Trophoblast cell (in vitro differentiated cells and primary cell): ENCODE results near the gene CRAMP1.

Experiments
- DNase-seq, 2 donors: peaks; one replicate each; pipeline ENCODE4 v3.0.0-alpha.2; 2016
- H2AFZ ChIP-seq: 2 replicates; pipeline ENCODE4 v1.6.1; 2013; ENCODE audit warnings: low read length, moderate library complexity, mild to moderate bottlenecking; ENCODE audit not compliant: insufficient read depth, poor library complexity
- H2AK5ac ChIP-seq: 2 replicates; pipeline ENCODE4 v1.6.1; 2013; ENCODE audit warnings: mild to moderate bottlenecking, low read length
- H2BK120ac ChIP-seq: 2 replicates; pipeline ENCODE4 v1.6.1; 2013; ENCODE audit warnings: low read length, mild to moderate bottlenecking, moderate library complexity; ENCODE audit not compliant: insufficient read depth, poor library complexity
- H2BK12ac ChIP-seq: 2 replicates; pipeline ENCODE4 v1.6.1; 2013; ENCODE audit warnings: mild to moderate bottlenecking, low read length, moderate library complexity
- H2BK5ac ChIP-seq: 2 replicates; pipeline ENCODE4 v1.6.1; 2013; ENCODE audit warnings: low read length, low read depth, moderate library complexity, mild to moderate bottlenecking; ENCODE audit not compliant: poor library complexity
- H3K14ac ChIP-seq: 2 replicates; pipeline ENCODE4 v1.6.1; 2013; ENCODE audit warnings: mild to moderate bottlenecking, low read length
- H3K18ac ChIP-seq: 2 replicates; pipeline ENCODE4 v1.6.1; 2013; ENCODE audit warnings: mild to moderate bottlenecking, low read length
- H3K23ac ChIP-seq: 2 replicates; pipeline ENCODE4 v1.6.1; 2013; ENCODE audit warnings: low read length
- H3K27ac ChIP-seq: 2 replicates; pipeline ENCODE4 v1.5.1; 2013; ENCODE audit warnings: low read depth, mild to moderate bottlenecking, inconsistent platforms, low read length, moderate library complexity
- H3K27me3 ChIP-seq: 2 replicates; pipeline ENCODE4 v1.6.1; 2013; ENCODE audit warnings: inconsistent platforms, mild to moderate bottlenecking, low read length, moderate library complexity; ENCODE audit not compliant: insufficient read depth
- H3K36me3 ChIP-seq, 2 experiments: 1 replicate in 1 of 2; 2 replicates in 1 of 2; pipeline ENCODE4 v1.6.1; 2013; ENCODE audit warnings: low read length in 2 of 2, mild to moderate bottlenecking in 2 of 2, moderate library complexity in 1 of 2; ENCODE audit not compliant: insufficient read depth in 2 of 2, control insufficient read depth in 1 of 2
- H3K4ac ChIP-seq: 2 replicates; pipeline ENCODE4 v1.6.1; 2013; ENCODE audit warnings: low read depth, mild to moderate bottlenecking, low read length, moderate library complexity
- H3K4me1 ChIP-seq, 2 experiments: 1 replicate in 1 of 2; 2 replicates in 1 of 2; pipeline ENCODE4 v1.6.1; 2013; ENCODE audit warnings: low read length in 2 of 2, mild to moderate bottlenecking in 2 of 2, moderate library complexity in 1 of 2; ENCODE audit not compliant: insufficient read depth in 2 of 2, control insufficient read depth in 1 of 2
- H3K4me2 ChIP-seq: 2 replicates; pipeline ENCODE4 v1.6.1; 2013; ENCODE audit warnings: inconsistent platforms, mild to moderate bottlenecking, low read length, moderate library complexity
- H3K4me3 ChIP-seq: 2 replicates; pipeline ENCODE4 v1.5.1; 2013; ENCODE audit warnings: mild to moderate bottlenecking, low read depth, low read length, inconsistent platforms
- H3K79me1 ChIP-seq: one replicate; pipeline ENCODE4 v1.6.1; 2013; ENCODE audit warnings: low read length
- H3K79me2 ChIP-seq: 2 replicates; pipeline ENCODE4 v1.6.1; 2013; ENCODE audit warnings: low read length, mild to moderate bottlenecking; ENCODE audit not compliant: control insufficient read depth, insufficient read depth, poor library complexity
- H3K9ac ChIP-seq: 2 replicates; pipeline ENCODE4 v1.6.1; 2013; ENCODE audit warnings: mild to moderate bottlenecking, low read length
- H3K9me3 ChIP-seq: 2 replicates; pipeline ENCODE4 v1.6.1; 2013; ENCODE audit warnings: low read depth, mild to moderate bottlenecking, control low read depth, inconsistent platforms, low read length; ENCODE audit not compliant: insufficient read depth
- H4K12ac ChIP-seq: 2 replicates; pipeline ENCODE4 v1.6.1; 2013; ENCODE audit warnings: low read depth, mild to moderate bottlenecking, low read length, moderate library complexity
- H4K8ac ChIP-seq: 2 replicates; pipeline ENCODE4 v1.6.1; 2013; ENCODE audit warnings: low read depth, mild to moderate bottlenecking, low read length, moderate library complexity
- H4K91ac ChIP-seq: one replicate; pipeline ENCODE4 v1.6.1; 2013; ENCODE audit warnings: low read depth, mild to moderate bottlenecking, low read length, moderate library complexity
- WGBS: extraction: QIAGEN DNeasy Blood & Tissue Kit; methylation state at CpG from one replicate; pipeline ENCODE4 v1.1.7; 2013; ENCODE audit warnings: missing lambda C conversion rate; ENCODE audit not compliant: insufficient read length, insufficient coverage; ENCODE audit errors: extremely low coverage; 5-methylcytosine and 5-hydroxymethylcytosine counted together

The CRAMP1 gene

DNA sequence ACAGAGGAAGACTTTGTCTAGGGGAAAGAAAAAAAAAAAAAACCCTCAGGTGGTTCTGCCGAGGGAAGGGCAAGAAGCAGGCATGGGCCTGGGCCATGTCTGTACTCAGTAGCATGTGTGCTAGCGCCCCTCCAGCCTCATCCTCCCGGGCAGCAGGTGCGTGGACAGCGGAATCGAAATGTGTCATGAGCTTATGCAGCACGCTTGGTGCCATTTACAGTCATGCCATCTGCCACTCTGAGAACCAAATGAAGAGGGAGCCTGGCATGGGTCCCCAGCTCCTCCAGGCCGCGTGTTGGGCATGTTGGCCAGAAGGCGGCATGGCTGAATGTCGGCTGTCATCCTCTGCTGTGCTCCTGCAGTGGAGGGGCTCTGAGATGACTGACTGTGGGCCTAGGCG, 31.4 kb downstream of the CRAMP1 start:
- H3K4me3 ChIP-seq, result no peak overlapping the region
- no peak overlapping the region for H4K8ac ChIP-seq
- peaks cover 0 to 2% of the 10 kb centered on the region in 2 experiments for H3K4me1 ChIP-seq
- no peak overlapping the region for H3K23ac ChIP-seq
- no peaks in the 10 kb centered on the region for H3K79me1 ChIP-seq
- H2AFZ ChIP-seq, result no peak overlapping the region
- no peak overlapping the region for H3K4ac ChIP-seq
- no peak overlapping the region for H3K14ac ChIP-seq
- H2BK12ac ChIP-seq, result no peak overlapping the region
- no peak overlapping the region for H4K91ac ChIP-seq
- no peaks in the 10 kb centered on the region for H3K79me2 ChIP-seq
- peaks cover 2% of the 10 kb centered on the region for H3K9me3 ChIP-seq
- H3K9ac ChIP-seq, result no peak overlapping the region
- H2AK5ac ChIP-seq, result no peak overlapping the region
- no peak overlapping the region for H2BK120ac ChIP-seq
- no peak overlapping the region for H4K12ac ChIP-seq
- H3K27ac ChIP-seq, result no peak overlapping the region
- H3K18ac ChIP-seq, result no peak overlapping the region
- WGBS, result no CpG with 5 or more reads among the region's 12 CpGs
- peaks cover 46 to 70% of the 10 kb centered on the region in 2 experiments for H3K36me3 ChIP-seq
- H3K27me3 ChIP-seq, result no peaks in the 10 kb centered on the region
- no peak overlapping the region for H3K4me2 ChIP-seq
- H2BK5ac ChIP-seq, result no peak overlapping the region
- no peak for DNase-seq

GRCh38 chr16:1645914-1646525, 33.9 kb downstream of the CRAMP1 start:
- WGBS, result no CpG with 5 or more reads among the region's 13 CpGs
- H3K4me1 ChIP-seq, result peaks cover 0 to 2% of the 10 kb centered on the region in 2 experiments
- no peak overlapping the region for H3K4me3 ChIP-seq
- no peak overlapping the region for H3K23ac ChIP-seq
- no peak overlapping the region for H4K91ac ChIP-seq
- H3K4me2 ChIP-seq, result no peak overlapping the region
- H2AFZ ChIP-seq, result no peak overlapping the region
- H3K9ac ChIP-seq, result no peak overlapping the region
- no peak overlapping the region for H3K27ac ChIP-seq
- no peak overlapping the region for H3K18ac ChIP-seq
- H2BK120ac ChIP-seq, result no peak overlapping the region
- H3K27me3 ChIP-seq, result no peaks in the 10 kb centered on the region
- peaks cover 2% of the 10 kb centered on the region for H3K9me3 ChIP-seq
- no peaks in the 10 kb centered on the region for H3K79me2 ChIP-seq
- no peak overlapping the region for H3K14ac ChIP-seq
- H4K8ac ChIP-seq, result no peak overlapping the region
- no peaks in the 10 kb centered on the region for H3K79me1 ChIP-seq
- no peak overlapping the region for H2AK5ac ChIP-seq
- peaks cover 40 to 56% of the 10 kb centered on the region in 2 experiments for H3K36me3 ChIP-seq
- no peak overlapping the region for H4K12ac ChIP-seq
- H3K4ac ChIP-seq, result no peak overlapping the region
- DNase-seq, result peak; percentile 11 to 27
- no peak overlapping the region for H2BK12ac ChIP-seq
- no peak overlapping the region for H2BK5ac ChIP-seq

- H4K8ac ChIP-seq, result no peak overlapping the region
- peaks cover 38 to 56% of the 10 kb centered on the region in 2 experiments for H3K36me3 ChIP-seq
- H3K9me3 ChIP-seq, result peaks cover 6% of the 10 kb centered on the region
- WGBS, result no CpG with 5 or more reads among the region's 13 CpGs
- no peak for DNase-seq
- no peak overlapping the region for H3K4me2 ChIP-seq
- no peak overlapping the region for H4K12ac ChIP-seq
- no peaks in the 10 kb centered on the region for H3K79me1 ChIP-seq
- H3K4me3 ChIP-seq, result no peak overlapping the region
- no peak overlapping the region for H2BK12ac ChIP-seq
- no peak overlapping the region for H3K4ac ChIP-seq
- H4K91ac ChIP-seq, result no peak overlapping the region
- no peak overlapping the region for H3K14ac ChIP-seq
- no peak overlapping the region for H3K18ac ChIP-seq
- no peak overlapping the region for H3K9ac ChIP-seq
- H3K27ac ChIP-seq, result no peak overlapping the region
- no peak overlapping the region for H2AFZ ChIP-seq
- H2BK120ac ChIP-seq, result no peak overlapping the region
- H3K4me1 ChIP-seq, result peaks cover 0 to 2% of the 10 kb centered on the region in 2 experiments
- H2BK5ac ChIP-seq, result no peak overlapping the region
- H2AK5ac ChIP-seq, result no peak overlapping the region
- H3K79me2 ChIP-seq, result no peaks in the 10 kb centered on the region
- H3K27me3 ChIP-seq, result no peaks in the 10 kb centered on the region
- no peak overlapping the region for H3K23ac ChIP-seq
Measured at GRCh38 chr16:1647856-1648255, 35.7 kb downstream of the CRAMP1 start.

DNA sequence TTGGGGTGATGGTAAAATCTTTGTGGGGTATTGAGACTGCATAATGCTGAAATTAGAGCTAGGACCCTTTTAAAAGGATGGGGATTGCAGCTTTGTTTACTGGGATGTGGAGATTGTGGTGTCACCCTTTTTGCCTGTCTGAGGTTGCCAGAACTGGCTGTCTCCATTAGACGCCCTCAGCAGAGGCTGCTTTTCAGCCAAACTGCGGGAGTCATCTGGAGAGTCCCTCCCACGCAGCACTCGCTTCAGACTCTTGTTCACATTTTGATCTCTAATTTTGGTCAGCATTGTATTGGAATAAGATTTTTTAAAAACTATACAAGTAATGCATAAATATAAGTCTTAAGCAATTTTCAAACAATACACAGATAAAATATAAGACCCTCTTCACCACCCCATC, 38.0 kb downstream of the CRAMP1 start:
- Histone ChIP-seq H3K18ac (no peak overlapping the region), H3K4me3 (no peak overlapping the region), H3K27me3 (no peaks in the 10 kb centered on the region), H3K9ac (no peak overlapping the region), H3K79me2 (no peaks in the 10 kb centered on the region), H4K8ac (no peak overlapping the region), H3K4me1 (peaks cover 0 to 2% of the 10 kb centered on the region in 2 experiments), H2BK120ac (no peak overlapping the region), H3K14ac (no peak overlapping the region), H4K91ac (no peak overlapping the region), H3K9me3 (peaks cover 8% of the 10 kb centered on the region), H2AFZ (no peak overlapping the region), H2BK5ac (no peak overlapping the region), H3K4ac (no peak overlapping the region), H3K36me3 (peaks cover 42 to 56% of the 10 kb centered on the region in 2 experiments), H2AK5ac (no peak overlapping the region), H3K27ac (no peak overlapping the region), H3K79me1 (no peaks in the 10 kb centered on the region), H3K4me2 (no peak overlapping the region), H2BK12ac (no peak overlapping the region), H4K12ac (no peak overlapping the region), H3K23ac (no peak overlapping the region)
- DNase-seq, result no peak
- WGBS, result no CpG with 5 or more reads among the region's 4 CpGs
